ENCODE data around the gene NDUFC2. TPM values are rescaled to one million over a fixed set of nuclear protein-coding genes. Genes with fewer than 3 reads are reported as not detected.

NDUFC2 gene
- 247 to 278 TPM (median 252 TPM) in 5 replicates for total RNA-seq (2022; extraction: Qiagen RNA extraction; ENCODE audit: low read depth)

DNA sequence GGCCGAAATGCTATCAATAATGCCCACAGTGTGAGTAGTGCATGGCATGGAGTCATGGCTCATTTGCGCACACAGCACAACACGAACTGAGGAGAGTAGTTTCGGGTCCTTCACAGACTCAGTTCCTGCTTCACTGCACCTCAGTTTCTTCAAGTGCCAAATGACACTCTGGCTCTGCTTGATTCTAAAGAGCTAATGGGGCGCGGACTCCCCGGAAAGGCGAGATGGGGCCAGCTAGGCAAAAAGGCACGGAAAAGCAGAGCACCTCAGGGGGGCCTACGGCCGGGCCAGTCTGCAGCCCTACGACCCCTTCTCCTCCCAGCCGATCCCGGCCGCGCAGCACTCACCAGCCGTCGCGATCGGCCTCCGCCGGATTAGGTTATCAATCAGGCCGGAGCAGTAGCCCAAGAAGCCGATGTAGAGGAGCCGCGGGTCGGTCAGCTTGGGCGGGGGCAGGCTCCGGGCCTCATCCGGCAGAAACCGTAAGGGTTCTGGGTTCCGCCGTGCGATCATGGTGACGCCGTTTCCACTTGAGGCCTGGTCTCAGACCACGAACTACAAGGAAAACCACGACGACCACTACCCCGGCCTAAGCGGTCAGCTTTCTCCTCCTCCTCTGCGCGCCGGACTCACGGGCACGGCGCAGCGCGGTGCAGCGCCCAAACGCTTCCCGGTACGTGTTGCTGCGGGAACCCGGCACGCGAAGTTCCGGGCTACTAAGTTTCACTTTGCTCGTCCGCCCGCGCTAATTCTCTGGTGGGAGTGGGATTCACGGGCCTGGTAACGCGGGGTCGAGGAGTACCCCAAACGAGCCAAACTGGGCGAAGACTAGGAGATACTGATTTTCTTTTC, at the start of gene NDUFC2:
TSS of gene NDUFC2 (minus strand) at position 631 of the 852 bp plus-strand sequence. CDS start at position 513, 118 bp downstream.

DNA sequence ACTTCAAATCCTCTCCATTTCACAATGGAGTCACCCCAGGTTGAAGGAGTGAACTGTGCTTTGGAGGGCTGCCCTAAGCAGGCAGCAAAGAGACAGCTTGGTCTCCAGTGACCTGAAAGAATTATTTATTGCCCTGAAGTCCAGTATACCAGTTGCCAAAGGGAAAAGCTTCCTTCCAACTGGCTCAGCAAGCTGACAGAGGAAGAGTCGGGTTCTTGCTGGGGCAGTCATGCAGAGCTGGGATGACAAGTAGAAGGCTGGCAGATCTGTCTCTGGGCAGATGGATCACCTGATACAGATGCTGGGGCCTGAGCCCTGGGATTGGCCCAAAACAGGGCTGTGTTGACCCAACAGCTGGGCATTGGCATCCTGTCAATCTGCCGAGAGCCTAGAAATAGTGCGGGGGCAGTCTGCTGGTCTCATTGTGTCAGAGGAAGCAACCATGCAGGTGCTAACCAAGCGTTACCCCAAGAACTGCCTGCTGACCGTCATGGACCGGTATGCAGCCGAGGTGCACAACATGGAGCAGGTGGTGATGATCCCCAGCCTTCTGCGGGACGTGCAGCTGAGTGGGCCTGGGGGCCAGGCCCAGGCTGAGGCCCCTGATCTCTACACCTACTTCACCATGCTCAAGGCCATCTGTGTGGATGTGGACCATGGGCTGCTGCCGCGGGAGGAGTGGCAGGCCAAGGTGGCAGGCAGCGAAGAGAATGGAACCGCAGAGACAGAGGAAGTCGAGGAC, 16.1 kb downstream of the NDUFC2 start, which contains the start of gene THRSP:
TSS of gene THRSP (plus strand) at position 422 of the 742 bp plus-strand sequence. CDS start at position 443, 21 bp downstream.

DNA sequence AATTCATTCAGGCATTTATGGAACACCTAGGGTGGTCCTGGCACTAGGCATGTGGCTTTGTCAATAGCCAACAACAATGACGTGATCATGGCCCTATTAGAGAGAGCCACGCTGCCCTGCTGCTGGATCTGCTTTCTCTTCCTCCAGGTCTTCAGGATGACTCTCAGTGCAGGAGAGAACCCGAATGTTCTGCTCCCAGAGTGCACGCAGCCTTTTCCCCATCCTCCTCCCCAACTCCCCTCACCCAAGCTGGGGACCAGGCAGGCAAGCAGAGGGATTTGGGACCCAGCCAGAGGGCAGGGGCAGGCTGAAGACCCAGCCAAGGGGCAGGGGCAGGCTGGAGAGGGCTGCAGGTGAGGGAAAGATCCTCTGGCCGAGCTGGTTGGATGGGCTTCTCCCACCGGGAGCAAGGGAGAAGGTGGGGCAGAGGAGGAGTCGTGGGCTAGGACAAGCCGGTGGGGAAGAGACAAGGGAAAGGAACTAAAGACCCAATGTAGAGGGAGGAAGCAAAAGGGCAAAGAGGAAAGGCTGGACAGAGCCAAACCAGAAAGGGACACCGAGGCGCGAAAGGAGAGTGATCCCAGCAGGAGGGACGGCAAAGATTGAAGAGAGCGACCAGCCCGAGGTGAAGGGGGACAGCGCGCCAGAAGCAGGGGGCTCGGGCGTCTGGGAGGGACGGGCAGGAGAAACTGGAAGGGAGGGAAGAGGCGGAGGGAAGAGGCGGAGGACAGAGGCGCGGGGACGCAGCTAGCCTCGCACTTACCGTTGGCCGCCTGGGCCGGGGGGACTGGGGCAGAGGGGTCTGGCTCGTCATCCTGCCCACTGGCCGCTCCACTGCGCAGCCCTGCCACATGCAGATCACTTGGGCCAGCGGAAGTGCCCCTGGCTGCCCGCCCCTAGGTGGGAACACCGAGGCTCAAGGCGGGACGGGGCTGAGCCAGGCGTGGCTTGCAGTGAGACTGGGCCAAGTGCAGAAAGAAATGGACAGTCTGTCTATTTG, 57.0 kb downstream of the NDUFC2 start, which contains the start of gene KCTD14:
TSS of gene KCTD14 (minus strand) at position 880 of the 1,000 bp plus-strand sequence. CDS start at position 853, 27 bp downstream.

Other genes starting within 250 kb of the NDUFC2 start
- gene INTS4, start 85.2 kb downstream of the NDUFC2 start, total RNA-seq (2022; extraction: Qiagen RNA extraction; ENCODE audit: low read depth): 18.5 to 21.7 TPM (median 19.1 TPM) in 5 replicates
- gene KCTD14, start 56.6 kb downstream of the NDUFC2 start, total RNA-seq (2022; extraction: Qiagen RNA extraction; ENCODE audit: low read depth): 1.7 to 2.1 TPM (median 2.0 TPM) in 5 replicates
- gene THRSP, start 16.0 kb downstream of the NDUFC2 start, total RNA-seq (2022; extraction: Qiagen RNA extraction; ENCODE audit: low read depth): not detected in 5 replicates
- gene ALG8, start 59.8 kb upstream of the NDUFC2 start, total RNA-seq (2022; extraction: Qiagen RNA extraction; ENCODE audit: low read depth): 47.5 to 64.3 TPM (median 61.3 TPM) in 5 replicates
- 7.3 to 8.3 TPM (median 7.9 TPM) in 5 replicates for gene KCTD21, start 108.8 kb upstream of the NDUFC2 start, total RNA-seq (2022; extraction: Qiagen RNA extraction; ENCODE audit: low read depth)
- gene USP35, start 109.1 kb upstream of the NDUFC2 start, total RNA-seq (2022; extraction: Qiagen RNA extraction; ENCODE audit: low read depth): 6.6 to 8.7 TPM (median 8.4 TPM) in 5 replicates

Measured in A549 treated with GW870086 at 1 μM for 4 hours (cell line).